ENCODE results near the gene CYP11A1.

GRCh38 chr15:74387621-74388362 lies 20.3 kb upstream of the CYP11A1 start:
- TF ChIP-seq CTCF (IDR thresholded peaks at IDR 0.05) (no peak), POLR2A (IDR thresholded peaks at IDR 0.05) (no peak)

All from gastroesophageal sphincter (tissue), 3 donors.